Esophagus squamous epithelium (tissue), 4 donors: ENCODE results near the gene FGD2.

ENCODE experiments used
- CTCF ChIP-seq, 6 experiments: fragments of 450-650 bp in 4 of 6; fragments of 200-600 bp in 2 of 6; sonication (generic) in 2 of 6; IDR thresholded peaks; one replicate each; pipeline ENCODE4 v1.5.1; 2016 to 2019; ENCODE audit warnings: antibody characterized with exemption in 6 of 6, mild to moderate bottlenecking in 4 of 6, moderate library complexity in 4 of 6
- POLR2A ChIP-seq, 4 donors: fragments of 450-650 bp; IDR thresholded peaks; one replicate each; pipeline ENCODE4 v1.6.1; 2017; ENCODE audit warnings: antibody characterized with exemption in 4 of 4, mild to moderate bottlenecking in 4 of 4, moderate library complexity in 3 of 4

GRCh38 chr6:36980129-36980528 lies 25.3 kb upstream of the FGD2 start:
- TF ChIP-seq CTCF (IDR thresholded peaks at IDR 0.05) (no peak), POLR2A (IDR thresholded peaks at IDR 0.05) (no peak)
